ENCODE measurements around the gene ADM. TPM values are rescaled to one million over a fixed set of nuclear protein-coding genes. Genes with fewer than 3 reads are reported as not detected.

Gene ADM
- total and polyA plus RNA-seq, 4 experiments from 2014 or later = 0.31 to 0.53 (median 0.49) TPM; not detected in 1

DNA sequence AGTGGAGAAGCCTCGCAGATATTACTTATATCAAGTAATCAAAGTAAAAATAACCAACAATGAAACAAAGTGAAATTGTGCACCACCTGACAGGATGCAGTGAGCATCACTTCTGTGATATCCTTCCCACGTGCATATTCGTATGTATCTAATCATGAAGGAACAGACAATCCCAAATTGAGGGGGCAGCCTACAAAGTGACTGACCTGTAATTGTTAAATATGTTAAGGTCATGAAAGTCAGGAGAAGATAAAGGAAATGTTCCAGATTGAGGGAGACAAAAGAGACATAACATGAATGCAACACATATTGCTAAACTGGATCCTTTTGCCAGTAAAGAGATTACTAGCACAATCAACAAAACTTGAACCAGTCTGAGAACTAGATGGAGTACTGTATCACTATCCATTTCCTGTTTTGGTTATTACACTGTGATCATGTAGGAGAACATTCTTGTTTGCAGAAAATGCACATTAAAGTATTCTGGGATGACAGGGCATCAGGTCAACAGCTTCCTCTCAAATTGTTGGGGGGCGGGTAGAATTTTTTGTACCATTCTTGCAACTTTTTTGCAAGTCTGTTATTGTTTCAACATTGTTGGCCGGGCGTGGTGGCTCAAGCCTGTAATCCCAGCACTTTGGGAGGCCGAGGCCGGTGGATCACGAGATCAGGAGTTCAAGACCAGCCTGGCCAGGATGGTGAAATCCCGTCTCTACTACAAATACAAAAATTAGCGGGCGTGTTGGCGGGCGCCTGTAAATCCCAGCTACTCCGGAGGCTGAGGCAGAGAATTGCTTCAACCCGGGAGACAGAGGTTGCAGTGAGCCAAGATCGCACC is 12.9 kb upstream of the ADM start:
- Mint-ChIP-seq H3K9me3 (no peaks in the 10 kb centered on the region), H3K4me1 (peaks cover 22 to 30% (median 28%) of the 10 kb centered on the region in 4 donors), H3K4me3 (peak overlapping the region; percentile 20 to 74 (median 52)), H3K27ac (peak overlapping the region in 2 of 7 donors; percentile 8 to 62), H3K36me3 (peaks cover 3 to 5% of the 10 kb centered on the region in 2 donors), H3K27me3 (peaks cover 8 to 20% of the 10 kb centered on the region in 2 donors)
- ChIA-PET CTCF (ENCODE audit: partially characterized antibody) (no interaction called here), POLR2A (ENCODE audit: partially characterized antibody) (interaction anchor here (1.4 kb wide), 1 partner anchor 11 kb away, joined by 5 read pairs; no protein-coding TSS in a partner anchor)
- no peak overlapping the region for H3K27ac ChIP-seq (ENCODE audit: low read depth, low read length)
- DNase-seq = no peak
- H3K27me3 ChIP-seq (ENCODE audit: insufficient read depth, low read length) = peaks cover 8% of the 10 kb centered on the region
- H3K4me3 ChIP-seq (ENCODE audit: low read length in 2 of 2) = no peak overlapping the region
- no peaks in the 10 kb centered on the region for H3K36me3 ChIP-seq (ENCODE audit: insufficient read depth, low read length)
- peaks cover 26% of the 10 kb centered on the region for H3K4me1 ChIP-seq (ENCODE audit: insufficient read depth, low read length)
- no peaks in the 10 kb centered on the region for H3K9me3 ChIP-seq (ENCODE audit: control insufficient read depth in 1 of 2, low read length in 2 of 2)
- intact Hi-C loops (cut with micrococcal nuclease) = no loop called here

DNA sequence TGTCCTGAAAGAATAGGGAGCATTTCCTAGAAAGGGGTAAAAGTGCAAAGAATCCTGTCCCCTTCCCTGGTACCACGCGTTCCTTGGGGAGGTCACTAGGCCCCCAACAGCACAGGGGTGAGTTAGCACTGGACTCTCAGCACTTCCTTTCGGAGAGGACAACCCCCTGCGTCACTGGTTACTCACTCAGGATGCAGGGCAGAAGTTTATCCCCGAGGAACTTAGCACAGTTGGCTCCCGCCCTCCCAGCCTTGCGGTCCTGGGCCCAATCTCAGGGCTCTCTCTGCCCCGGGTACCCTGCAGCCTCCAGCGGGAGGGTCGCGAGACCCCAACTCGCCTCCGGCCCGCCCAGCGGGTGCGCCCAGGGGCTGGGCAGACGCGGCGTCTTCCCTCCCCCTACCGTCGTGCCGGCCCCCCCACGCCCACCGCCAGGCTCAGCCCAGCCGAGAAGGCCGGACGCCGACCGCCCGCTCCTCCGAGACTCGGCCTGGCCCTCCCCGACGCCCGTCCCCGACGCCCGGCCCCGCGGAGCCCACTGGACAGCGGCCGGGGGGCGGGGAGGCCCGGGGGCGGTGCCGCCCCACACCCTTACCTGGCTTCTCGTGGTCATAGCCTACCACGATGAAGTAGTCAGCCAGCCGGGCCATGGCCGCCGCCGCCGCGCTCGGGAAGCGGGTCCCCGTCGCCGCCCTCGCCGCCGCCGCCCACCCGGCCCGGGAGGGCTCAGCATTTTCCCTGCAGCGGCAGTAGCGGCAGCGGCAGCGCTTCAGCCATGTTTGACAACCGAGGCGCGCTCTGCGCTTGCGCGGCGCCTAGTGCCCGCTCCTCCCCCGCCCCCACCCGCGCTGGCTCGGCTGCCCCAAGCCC is 11.2 kb upstream of the ADM start, which contains the start of gene SBF2:
TSS of gene SBF2 (minus strand) at position 797 of the 867 bp plus-strand sequence. CDS start at position 647, 150 bp downstream.
- Mint-ChIP-seq H3K4me3 (peak within 1 kb of the TSS; percentile 82 to 94 (median 89)), H3K27ac (peak within 1 kb of the TSS; percentile 39 to 92 (median 80)), H3K27me3 (peaks cover 8 to 20% of the 10 kb centered on the region in 2 donors), H3K9me3 (no peaks in the 10 kb centered on the region), H3K4me1 (peaks cover 30 to 42% (median 35%) of the 10 kb centered on the region in 4 donors), H3K36me3 (peaks cover 3 to 5% of the 10 kb centered on the region in 2 donors)
- Histone ChIP-seq H3K9me3 (ENCODE audit: control insufficient read depth in 1 of 2, low read length in 2 of 2) (no peaks in the 10 kb centered on the region), H3K27ac (ENCODE audit: low read depth, low read length) (peak within 1 kb of the TSS; percentile 38), H3K27me3 (ENCODE audit: insufficient read depth, low read length) (peaks cover 8% of the 10 kb centered on the region), H3K36me3 (ENCODE audit: insufficient read depth, low read length) (no peaks in the 10 kb centered on the region), H3K4me1 (ENCODE audit: insufficient read depth, low read length) (peaks cover 36% of the 10 kb centered on the region), H3K4me3 (ENCODE audit: low read length in 2 of 2) (peak within 1 kb of the TSS; percentile 60 to 63)
- POLR2A ChIA-PET (ENCODE audit: partially characterized antibody) = interaction anchor here (0.6 to 5.4 kb wide), 4 partner anchors 9 to 536 kb away, joined by 3 to 39 read pairs (median 4); partner anchors contain the start of gene ADM
- peak; percentile 75 to 82 (median 77) for DNase-seq
- intact Hi-C loops (cut with micrococcal nuclease) = loop anchor here (1.0 kb wide), 1 partner anchor 11 kb away; no protein-coding TSS in a partner anchor
- CTCF ChIA-PET (ENCODE audit: partially characterized antibody) = interaction anchor here (1.0 to 6.1 kb wide), 4 partner anchors 9 to 14 kb away, joined by 3 to 44 read pairs (median 4); partner anchors contain the start of gene ADM

DNA sequence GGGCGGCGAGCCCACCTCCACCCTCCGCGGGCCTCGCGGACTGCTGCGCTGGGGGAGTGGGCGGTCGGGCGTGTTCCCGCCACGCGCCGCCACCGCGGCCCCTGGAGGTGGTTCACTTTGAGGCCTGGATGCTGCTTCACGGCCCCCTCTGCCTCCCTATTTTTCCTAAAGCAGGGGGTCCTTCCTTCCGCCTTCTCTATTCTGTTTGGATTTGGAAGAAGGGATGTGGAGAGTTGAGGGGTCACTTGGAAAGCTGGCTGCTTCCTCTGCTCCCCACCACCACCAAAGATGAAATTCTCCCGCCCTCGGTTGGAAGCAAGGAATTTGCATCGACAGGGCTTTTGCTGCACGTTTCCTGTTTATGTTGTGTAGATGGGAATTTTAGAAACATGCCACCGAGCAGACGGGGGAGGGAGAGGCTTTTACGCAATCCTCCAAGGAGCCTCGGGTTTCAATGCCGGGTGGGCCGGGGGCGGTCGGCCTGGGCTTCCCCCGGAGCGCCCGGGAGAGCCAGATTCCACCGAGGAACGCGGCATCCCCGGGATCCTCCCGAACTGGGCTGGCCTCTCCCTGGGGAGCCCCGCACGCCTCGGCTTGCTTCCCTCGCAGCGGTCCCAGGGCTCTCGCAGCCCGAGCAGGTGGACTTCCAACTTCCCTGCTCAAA is 10.5 kb upstream of the ADM start:
- peak in 1 of 5 donors; percentile 9 for DNase-seq
- peaks cover 3 to 5% of the 10 kb centered on the region in 2 donors for H3K36me3 Mint-ChIP-seq
- H3K9me3 ChIP-seq (ENCODE audit: control insufficient read depth in 1 of 2, low read length in 2 of 2) = no peaks in the 10 kb centered on the region
- peaks cover 38% of the 10 kb centered on the region for H3K4me1 ChIP-seq (ENCODE audit: insufficient read depth, low read length)
- H3K4me1 Mint-ChIP-seq = peaks cover 32 to 45% (median 38%) of the 10 kb centered on the region in 4 donors
- peak overlapping the region; percentile 60 to 63 for H3K4me3 ChIP-seq (ENCODE audit: low read length in 2 of 2)
- no peaks in the 10 kb centered on the region for H3K36me3 ChIP-seq (ENCODE audit: insufficient read depth, low read length)
- no peaks in the 10 kb centered on the region for H3K9me3 Mint-ChIP-seq
- H3K4me3 Mint-ChIP-seq = peak overlapping the region; percentile 82 to 94 (median 89)
- ChIA-PET CTCF (ENCODE audit: partially characterized antibody) (interaction anchor here (6.1 kb wide), 1 partner anchor 12 kb away, joined by 44 read pairs; the partner anchor contains the start of gene ADM), POLR2A (ENCODE audit: partially characterized antibody) (interaction anchor here (0.6 to 5.4 kb wide), 4 partner anchors 8 to 536 kb away, joined by 3 to 39 read pairs (median 4); partner anchors contain the start of gene ADM)
- peak overlapping the region; percentile 39 to 92 (median 80) for H3K27ac Mint-ChIP-seq
- H3K27me3 ChIP-seq (ENCODE audit: insufficient read depth, low read length) = peaks cover 8% of the 10 kb centered on the region
- H3K27me3 Mint-ChIP-seq = peaks cover 8 to 20% of the 10 kb centered on the region in 2 donors
- peak overlapping the region; percentile 38 for H3K27ac ChIP-seq (ENCODE audit: low read depth, low read length)
- intact Hi-C loops (cut with micrococcal nuclease) = loop anchor here (1.0 kb wide), 1 partner anchor 10 kb away; no protein-coding TSS in a partner anchor

DNA sequence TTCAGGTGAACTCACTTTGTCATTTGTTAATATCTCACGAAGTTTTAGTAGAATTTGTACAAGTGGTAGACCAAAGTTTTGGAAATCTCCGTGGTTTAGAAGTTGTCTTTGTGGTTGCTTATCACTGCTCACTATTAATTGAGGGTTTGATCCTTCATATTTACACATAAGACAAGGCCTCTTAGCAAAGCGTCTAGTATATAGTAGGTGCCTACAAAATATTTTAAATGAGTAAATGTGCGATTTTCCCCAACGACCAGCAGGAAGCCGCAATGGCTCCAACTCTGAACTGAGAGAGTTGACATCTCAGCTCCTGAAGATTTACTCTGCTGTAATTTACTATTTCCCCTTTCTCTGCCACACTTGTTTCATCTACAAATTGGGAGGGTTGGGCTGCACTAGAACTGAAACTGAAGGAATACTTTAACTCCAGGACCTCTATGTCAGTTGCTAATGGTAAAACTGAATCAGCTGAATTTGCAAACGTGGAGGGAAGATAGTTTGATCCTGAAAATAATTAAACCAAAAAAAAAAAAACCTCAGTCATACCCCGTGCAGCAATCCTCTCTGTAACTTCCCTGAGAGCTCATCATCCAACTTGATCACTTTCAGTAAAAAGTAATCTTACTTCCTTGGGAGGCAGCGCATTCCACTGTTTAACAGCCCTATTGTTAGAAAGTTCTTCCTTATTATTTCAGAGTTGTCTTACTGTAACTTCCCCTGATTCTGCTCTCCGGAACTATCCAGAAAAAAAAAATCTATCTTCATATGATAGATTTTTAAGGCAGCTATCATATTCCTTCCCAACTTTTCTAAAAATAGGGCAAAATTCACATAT is 9.6 kb upstream of the ADM start:
- POLR2A ChIA-PET (ENCODE audit: partially characterized antibody) = interaction anchor here (0.7 to 5.4 kb wide), 2 partner anchors 10 to 398 kb away, joined by 3 to 39 read pairs; partner anchors contain the start of gene ADM

DNA sequence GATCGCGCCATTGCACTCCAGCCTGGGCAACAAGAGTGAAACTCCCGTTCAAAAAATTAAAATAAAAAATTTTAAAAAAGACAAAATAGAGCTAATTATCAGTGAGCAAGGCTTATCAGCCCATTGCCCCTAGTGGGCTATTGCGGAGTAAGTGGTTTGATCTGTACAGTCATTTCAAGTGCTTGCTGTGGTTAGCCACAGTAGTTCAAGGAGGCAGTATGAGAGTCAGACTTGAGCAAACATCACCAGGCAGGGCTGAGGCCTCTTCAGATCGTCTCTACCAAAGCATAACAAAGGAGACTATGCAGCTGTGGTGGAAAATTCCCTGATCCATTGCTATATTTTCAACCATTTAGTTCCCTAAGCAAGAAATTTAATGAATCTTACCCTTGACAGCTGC is 6.5 kb upstream of the ADM start:
- Mint-ChIP-seq H3K9me3 (no peaks in the 10 kb centered on the region), H3K27me3 (peaks cover 8 to 17% of the 10 kb centered on the region in 2 donors), H3K36me3 (peaks cover 0 to 8% of the 10 kb centered on the region in 2 donors), H3K4me3 (peak overlapping the region in 3 of 8 donors; percentile 17 to 41 (median 27)), H3K4me1 (peaks cover 22 to 43% (median 33%) of the 10 kb centered on the region in 4 donors), H3K27ac (peak overlapping the region in 6 of 7 donors; percentile 57 to 74 (median 71))
- no peak overlapping the region for H3K4me3 ChIP-seq (ENCODE audit: low read length in 2 of 2)
- no peaks in the 10 kb centered on the region for H3K9me3 ChIP-seq (ENCODE audit: control insufficient read depth in 1 of 2, low read length in 2 of 2)
- intact Hi-C loops (cut with micrococcal nuclease) = no loop called here
- peaks cover 33% of the 10 kb centered on the region for H3K4me1 ChIP-seq (ENCODE audit: insufficient read depth, low read length)
- DNase-seq = peak; percentile 59 to 82 (median 67)
- ChIA-PET CTCF (ENCODE audit: partially characterized antibody) (interaction anchor here (1.9 to 6.1 kb wide), 2 partner anchors 8 to 91 kb away, joined by 7 to 44 read pairs; partner anchors contain the start of gene ADM), POLR2A (ENCODE audit: partially characterized antibody) (interaction anchor here (1.2 to 5.4 kb wide), 4 partner anchors 7 to 538 kb away, joined by 3 to 39 read pairs (median 4); partner anchors contain the start of genes ADM and EIF4G2)
- H3K36me3 ChIP-seq (ENCODE audit: insufficient read depth, low read length) = no peaks in the 10 kb centered on the region
- no peak overlapping the region for H3K27ac ChIP-seq (ENCODE audit: low read depth, low read length)
- H3K27me3 ChIP-seq (ENCODE audit: insufficient read depth, low read length) = peaks cover 8% of the 10 kb centered on the region

More for the DNA sequence above, 9.6 kb upstream of the ADM start:
- Mint-ChIP-seq H3K4me3 (peak overlapping the region; percentile 70 to 94 (median 89)), H3K27ac (peak overlapping the region; percentile 8 to 92 (median 79)), H3K9me3 (no peaks in the 10 kb centered on the region), H3K36me3 (peaks cover 2 to 3% of the 10 kb centered on the region in 2 donors), H3K27me3 (peaks cover 8 to 20% of the 10 kb centered on the region in 2 donors), H3K4me1 (peaks cover 30 to 47% (median 38%) of the 10 kb centered on the region in 4 donors)
- Histone ChIP-seq H3K27me3 (ENCODE audit: insufficient read depth, low read length) (peaks cover 8% of the 10 kb centered on the region), H3K4me3 (ENCODE audit: low read length in 2 of 2) (peak overlapping the region in 1 of 2 donors; percentile 60), H3K36me3 (ENCODE audit: insufficient read depth, low read length) (no peaks in the 10 kb centered on the region), H3K27ac (ENCODE audit: low read depth, low read length) (no peak overlapping the region), H3K9me3 (ENCODE audit: control insufficient read depth in 1 of 2, low read length in 2 of 2) (no peaks in the 10 kb centered on the region), H3K4me1 (ENCODE audit: insufficient read depth, low read length) (peaks cover 38% of the 10 kb centered on the region)
- CTCF ChIA-PET (ENCODE audit: partially characterized antibody) = interaction anchor here (0.7 to 6.1 kb wide), 4 partner anchors 11 to 920 kb away, joined by 3 to 44 read pairs (median 4); partner anchors contain the start of gene ADM
- intact Hi-C loops (cut with micrococcal nuclease) = no loop called here
- peak in 2 of 5 donors; percentile 4 to 13 for DNase-seq
